BJ (cell line): Measurements from ENCODE around the gene PUSL1. TPM values are rescaled to one million over a fixed set of nuclear protein-coding genes. Genes with fewer than 3 reads are reported as not detected.

Source experiments
- CTCF ChIA-PET: fragments of 350-600 bp; formaldehyde crosslinking; extraction: SDS; loops from one replicate; lab custom pipeline; 2021; ENCODE audit warnings: antibody characterized with exemption, inconsistent platforms; lab: Yijun Ruan, JAX
- POLR2A ChIA-PET: fragments of 300-600 bp; sonication (Branson Sonifier 250); formaldehyde crosslinking; extraction: SDS; loops from one replicate; lab custom pipeline; 2021; ENCODE audit warnings: antibody characterized with exemption; lab: Charles Lee
- DNase-seq: peaks from one replicate; pipeline ENCODE4 v3.0.0-alpha.2; 2011; ENCODE audit warnings: low read depth
- H3K27me3 ChIP-seq: 2 replicates; pipeline ENCODE4 v1.6.0; 2011; ENCODE audit warnings: low read length; ENCODE audit not compliant: control insufficient read depth, insufficient read depth
- H3K36me3 ChIP-seq: 2 replicates; pipeline ENCODE4 v1.5.1; 2011; ENCODE audit warnings: low read length; ENCODE audit not compliant: control insufficient read depth, insufficient read depth
- H3K4me3 ChIP-seq: 2 replicates; pipeline ENCODE4 v1.5.1; 2011; ENCODE audit warnings: low read depth, mild to moderate bottlenecking, control low read depth, low read length
- polyA plus RNA-seq: library from polyadenylated mRNA; depleted of rRNA; stranded (reverse); fragments of >200 nt; gene quantifications from 2 replicates; pipeline ENCODE4 v1.2.3, GENCODE V29; 2011
- TF ChIP-seq, protein P1 (sequence below): IDR thresholded peaks from 2 replicates; pipeline ENCODE4 v1.5.1; 2011; ENCODE audit warnings: low read depth, mild to moderate bottlenecking, control low read depth, inconsistent platforms, low read length, moderate library complexity; ENCODE audit not compliant: insufficient read depth

The PUSL1 gene
- polyA plus RNA-seq, 1 experiment = 18.2 TPM

DNA sequence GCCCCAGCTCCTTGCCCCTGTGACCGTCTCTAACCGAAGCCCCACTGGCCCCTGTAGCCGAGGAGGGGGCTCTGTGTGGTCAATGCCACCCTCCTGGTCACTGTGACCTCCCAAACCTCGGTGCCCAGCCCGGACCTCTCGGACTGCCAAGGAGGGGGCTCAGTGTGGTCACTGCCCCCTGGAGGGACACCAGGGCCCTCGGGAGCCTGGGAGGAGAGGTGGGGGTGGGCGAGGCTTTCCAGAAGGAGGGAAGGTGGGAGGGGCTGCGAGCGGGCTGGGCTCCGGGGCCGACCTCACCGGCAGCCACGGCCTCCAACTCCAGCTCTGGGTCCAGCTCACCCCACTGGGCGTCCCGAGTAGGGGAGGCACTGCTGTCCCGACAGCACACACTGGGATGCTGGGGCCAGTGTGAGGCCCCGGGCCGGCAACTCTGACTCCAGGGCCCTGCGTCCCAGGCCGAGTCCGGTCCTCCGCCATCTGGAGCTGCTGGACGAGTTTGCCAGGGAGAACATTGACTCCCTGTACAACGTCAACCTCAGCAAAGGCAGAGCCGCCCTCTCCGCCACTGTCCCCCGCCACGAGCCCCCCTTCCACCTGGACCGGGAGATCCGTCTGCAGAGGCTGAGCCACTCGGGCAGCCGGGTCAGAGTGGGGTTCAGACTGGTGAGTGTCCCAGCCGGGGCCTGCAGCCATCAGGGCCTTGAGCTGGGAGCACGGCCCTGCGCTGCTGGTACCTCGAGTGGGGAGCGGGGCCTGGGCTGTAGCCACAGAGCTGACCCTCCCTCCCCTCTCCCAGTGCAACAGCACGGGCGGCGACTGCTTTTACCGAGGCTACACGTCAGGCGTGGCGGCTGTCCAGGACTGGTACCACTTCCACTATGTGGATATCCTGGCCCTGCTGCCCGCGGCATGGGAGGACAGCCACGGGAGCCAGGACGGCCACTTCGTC, 21.8 kb upstream of the PUSL1 start:
- TF ChIP-seq, protein P1, sequence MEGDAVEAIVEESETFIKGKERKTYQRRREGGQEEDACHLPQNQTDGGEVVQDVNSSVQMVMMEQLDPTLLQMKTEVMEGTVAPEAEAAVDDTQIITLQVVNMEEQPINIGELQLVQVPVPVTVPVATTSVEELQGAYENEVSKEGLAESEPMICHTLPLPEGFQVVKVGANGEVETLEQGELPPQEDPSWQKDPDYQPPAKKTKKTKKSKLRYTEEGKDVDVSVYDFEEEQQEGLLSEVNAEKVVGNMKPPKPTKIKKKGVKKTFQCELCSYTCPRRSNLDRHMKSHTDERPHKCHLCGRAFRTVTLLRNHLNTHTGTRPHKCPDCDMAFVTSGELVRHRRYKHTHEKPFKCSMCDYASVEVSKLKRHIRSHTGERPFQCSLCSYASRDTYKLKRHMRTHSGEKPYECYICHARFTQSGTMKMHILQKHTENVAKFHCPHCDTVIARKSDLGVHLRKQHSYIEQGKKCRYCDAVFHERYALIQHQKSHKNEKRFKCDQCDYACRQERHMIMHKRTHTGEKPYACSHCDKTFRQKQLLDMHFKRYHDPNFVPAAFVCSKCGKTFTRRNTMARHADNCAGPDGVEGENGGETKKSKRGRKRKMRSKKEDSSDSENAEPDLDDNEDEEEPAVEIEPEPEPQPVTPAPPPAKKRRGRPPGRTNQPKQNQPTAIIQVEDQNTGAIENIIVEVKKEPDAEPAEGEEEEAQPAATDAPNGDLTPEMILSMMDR = no peak
- no peaks in the 10 kb centered on the region for H3K36me3 ChIP-seq
- H3K27me3 ChIP-seq = no peaks in the 10 kb centered on the region
- H3K4me3 ChIP-seq = no peak overlapping the region
- ChIA-PET CTCF (interaction anchor here (1.0 to 1.4 kb wide), 2 partner anchors 19 to 164 kb away, joined by 3 to 7 read pairs; no protein-coding TSS in a partner anchor), POLR2A (no interaction called here)
- no peak for DNase-seq

DNA sequence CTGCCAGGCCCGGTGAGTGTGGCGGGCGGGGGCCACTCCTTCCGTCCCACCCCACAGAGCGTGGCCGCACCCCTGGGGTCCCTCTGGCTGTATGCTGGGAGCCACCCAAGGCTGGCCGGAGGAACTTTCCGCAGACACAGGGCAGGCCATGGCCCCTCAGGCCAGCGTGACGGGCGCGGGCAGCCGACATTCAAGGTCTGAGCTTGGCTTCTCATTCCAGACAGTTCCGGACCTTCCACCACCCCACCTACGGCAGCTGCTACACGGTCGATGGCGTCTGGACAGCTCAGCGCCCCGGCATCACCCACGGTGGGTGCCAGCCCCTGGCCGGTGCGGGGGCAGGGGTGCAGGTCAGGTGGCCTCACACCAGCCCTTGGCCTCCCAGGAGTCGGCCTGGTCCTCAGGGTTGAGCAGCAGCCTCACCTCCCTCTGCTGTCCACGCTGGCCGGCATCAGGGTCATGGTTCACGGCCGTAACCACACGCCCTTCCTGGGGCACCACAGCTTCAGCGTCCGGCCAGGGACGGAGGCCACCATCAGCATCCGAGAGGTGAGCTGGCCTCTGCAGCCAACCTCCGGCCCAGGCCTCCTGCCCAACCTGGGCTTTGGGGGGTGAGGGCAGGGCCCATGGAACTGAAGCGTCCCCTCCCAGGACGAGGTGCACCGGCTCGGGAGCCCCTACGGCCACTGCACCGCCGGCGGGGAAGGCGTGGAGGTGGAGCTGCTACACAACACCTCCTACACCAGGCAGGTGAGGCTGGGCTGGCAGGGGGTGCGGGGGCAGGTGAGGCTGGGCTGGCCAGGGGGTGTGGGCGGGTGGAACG, 20.9 kb upstream of the PUSL1 start:
- peaks cover 1% of the 10 kb centered on the region; the same call in 1 of the 2 replicates for H3K36me3 ChIP-seq
- ChIA-PET CTCF (interaction anchor here (1.4 kb wide), 1 partner anchor 165 kb away, joined by 7 read pairs; no protein-coding TSS in a partner anchor), POLR2A (no interaction called here)
- no peak for DNase-seq
- H3K27me3 ChIP-seq = no peaks in the 10 kb centered on the region
- TF ChIP-seq, protein P1 = no peak
- H3K4me3 ChIP-seq = no peak overlapping the region

DNA sequence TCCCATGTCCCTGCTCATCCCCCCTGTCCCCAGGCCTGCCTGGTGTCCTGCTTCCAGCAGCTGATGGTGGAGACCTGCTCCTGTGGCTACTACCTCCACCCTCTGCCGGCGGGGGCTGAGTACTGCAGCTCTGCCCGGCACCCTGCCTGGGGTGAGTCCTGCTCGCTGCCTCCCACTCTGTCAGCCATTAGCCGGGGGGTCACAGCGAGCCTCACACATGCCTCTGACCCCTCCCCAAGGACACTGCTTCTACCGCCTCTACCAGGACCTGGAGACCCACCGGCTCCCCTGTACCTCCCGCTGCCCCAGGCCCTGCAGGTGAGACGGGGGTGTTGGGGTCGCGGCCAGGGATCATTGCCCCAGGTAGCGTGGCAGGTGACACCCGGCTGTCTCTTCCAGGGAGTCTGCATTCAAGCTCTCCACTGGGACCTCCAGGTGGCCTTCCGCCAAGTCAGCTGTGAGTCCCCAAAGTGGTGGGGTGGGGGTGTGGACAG, 18.1 kb upstream of the PUSL1 start:
- CTCF ChIA-PET = interaction anchor here (0.7 to 3.9 kb wide), 7 partner anchors 8 to 170 kb away, joined by 3 to 76 read pairs (median 3); no protein-coding TSS in a partner anchor
- Histone ChIP-seq H3K36me3 (peaks cover 5% of the 10 kb centered on the region), H3K4me3 (no peak overlapping the region), H3K27me3 (no peaks in the 10 kb centered on the region)
- POLR2A ChIA-PET = no interaction called here
- DNase-seq = no peak
- TF ChIP-seq, protein P1 = peak; percentile 52

DNA sequence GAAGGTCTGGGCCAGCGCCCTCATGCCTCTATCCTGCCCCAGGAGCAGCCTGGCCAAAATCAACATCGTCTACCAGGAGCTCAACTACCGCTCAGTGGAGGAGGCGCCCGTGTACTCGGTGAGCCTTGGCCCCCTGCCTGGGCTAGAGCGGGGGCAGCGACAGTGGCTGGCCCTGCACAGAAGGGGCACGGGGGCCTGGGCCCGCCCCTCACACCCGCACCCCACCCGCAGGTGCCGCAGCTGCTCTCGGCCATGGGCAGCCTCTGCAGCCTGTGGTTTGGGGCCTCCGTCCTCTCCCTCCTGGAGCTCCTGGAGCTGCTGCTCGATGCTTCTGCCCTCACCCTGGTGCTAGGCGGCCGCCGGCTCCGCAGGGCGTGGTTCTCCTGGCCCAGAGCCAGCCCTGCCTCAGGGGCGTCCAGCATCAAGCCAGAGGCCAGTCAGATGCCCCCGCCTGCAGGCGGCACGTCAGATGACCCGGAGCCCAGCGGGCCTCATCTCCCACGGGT, 17.3 kb upstream of the PUSL1 start:
- POLR2A ChIA-PET = no interaction called here
- peaks cover 10% of the 10 kb centered on the region for H3K36me3 ChIP-seq
- DNase-seq = no peak

More for the DNA sequence above, 17.3 kb upstream of the PUSL1 start:
- CTCF ChIA-PET = interaction anchor here (0.5 to 3.9 kb wide), 10 partner anchors 10 to 275 kb away, joined by 3 to 76 read pairs (median 4); no protein-coding TSS in a partner anchor
- H3K4me3 ChIP-seq = no peak overlapping the region
- TF ChIP-seq, protein P1 = no peak
- no peaks in the 10 kb centered on the region for H3K27me3 ChIP-seq
